Measurements from ENCODE around the gene NFAT5.
"Not testable (repeated sequence)": the region's sequence is repeated elsewhere in the genome, so short reads cannot be mapped to it uniquely, and the experiment has no call there.

Gene NFAT5

DNA sequence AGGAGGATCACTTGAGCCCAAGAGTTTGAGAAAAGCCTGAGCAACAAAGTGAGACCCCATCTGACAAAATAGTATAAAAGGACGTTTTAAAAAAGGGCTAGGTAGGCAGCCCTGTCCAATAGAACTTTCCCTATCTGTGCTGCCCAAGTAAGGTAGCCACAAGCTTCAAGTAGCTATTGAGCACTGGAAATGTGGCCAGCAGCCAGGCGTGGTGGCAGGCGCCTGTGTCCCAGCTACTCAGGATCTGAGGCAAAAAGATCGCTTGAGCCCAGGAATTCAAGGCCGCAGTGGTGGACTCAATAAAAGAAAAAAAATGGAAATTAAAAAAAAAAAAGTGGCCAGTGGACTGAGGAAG is 162.1 kb downstream of the NFAT5 start:
- in situ Hi-C loops (cut with MboI; ENCODE audit: low sequenced_read_pairs): no loop called here

DNA sequence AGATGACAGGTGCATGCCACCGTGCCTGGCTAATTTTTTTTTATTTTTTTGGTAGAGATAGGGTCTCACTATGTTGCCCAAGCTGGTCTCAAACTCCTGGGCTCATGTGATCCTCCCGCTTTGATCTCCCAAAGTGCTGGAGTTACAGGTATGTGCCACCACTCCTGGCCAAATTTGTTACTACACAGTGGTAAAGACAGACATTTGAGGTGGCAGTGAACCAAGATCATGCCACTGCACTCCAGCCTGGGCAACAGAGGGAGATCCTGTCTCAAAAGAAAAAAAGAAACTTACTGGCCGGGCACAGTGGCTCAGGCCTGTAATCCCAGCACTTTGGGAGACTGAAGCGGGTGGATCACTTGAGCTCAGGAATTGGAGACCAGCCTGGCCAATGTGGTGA is 163.3 kb downstream of the NFAT5 start:
- in situ Hi-C loops (cut with MboI; ENCODE audit: low sequenced_read_pairs): not testable (repeated sequence)

DNA sequence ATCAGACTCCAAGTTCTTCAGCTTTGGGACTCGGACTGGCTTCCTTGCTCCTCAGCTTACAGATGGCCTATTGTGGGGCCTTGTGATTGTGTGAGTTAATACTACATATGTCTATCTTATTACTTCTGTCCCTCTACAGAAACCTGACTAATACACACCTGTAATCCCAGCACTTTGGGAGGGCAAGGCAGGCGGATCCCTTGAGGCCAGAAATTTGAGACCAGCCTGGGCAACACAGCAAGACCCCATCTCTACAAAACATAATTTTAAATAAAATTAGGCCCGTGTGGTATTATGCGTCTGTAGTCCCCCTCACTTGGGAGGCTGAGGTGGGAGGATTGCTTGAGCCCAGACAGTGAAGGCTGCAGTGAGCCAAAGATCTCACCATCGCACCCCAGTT is 165.5 kb downstream of the NFAT5 start:
- in situ Hi-C loops (cut with MboI; ENCODE audit: low sequenced_read_pairs): not testable (repeated sequence)

DNA sequence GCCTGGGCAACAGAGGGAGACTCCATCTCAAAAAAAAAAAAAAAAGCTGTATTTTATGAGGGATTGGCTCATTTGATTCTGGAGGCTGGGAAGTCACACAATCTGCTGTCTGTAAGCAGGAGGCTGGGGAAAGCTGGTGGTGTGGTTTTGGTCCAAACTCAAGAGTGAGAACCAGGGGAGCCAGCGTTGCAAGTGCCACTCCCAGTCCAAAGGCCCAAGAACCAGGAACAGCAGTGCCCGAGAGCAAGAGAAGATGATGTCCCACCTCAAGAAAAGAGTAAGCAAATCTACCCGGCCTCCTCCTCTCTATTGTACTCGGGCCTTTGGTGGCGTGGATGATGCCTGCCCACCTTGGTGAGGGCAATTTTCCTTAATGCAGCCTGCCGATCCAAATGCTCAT is 166.3 kb downstream of the NFAT5 start:
- in situ Hi-C loops (cut with MboI; ENCODE audit: low sequenced_read_pairs): no loop called here

DNA sequence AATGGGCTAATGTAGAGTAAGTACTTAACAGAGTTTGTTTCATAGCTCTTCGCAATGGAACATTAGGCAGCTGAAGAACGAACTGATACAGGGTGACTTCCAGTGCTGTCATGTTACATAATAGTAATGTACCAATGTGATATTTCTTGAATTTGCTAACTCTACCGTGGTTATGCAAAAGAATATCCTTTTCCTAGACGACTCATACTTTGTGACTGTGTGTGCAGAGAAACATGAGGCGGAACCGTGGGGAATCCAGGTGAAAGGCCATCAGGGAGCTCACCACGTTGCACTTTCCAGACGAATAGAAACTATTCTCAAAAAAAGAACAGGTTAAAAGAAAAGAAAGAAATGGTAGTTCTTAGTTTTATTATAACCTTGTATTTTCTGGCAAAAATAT is 175.8 kb downstream of the NFAT5 start:
- in situ Hi-C loops (cut with MboI; ENCODE audit: low sequenced_read_pairs): no loop called here

DNA sequence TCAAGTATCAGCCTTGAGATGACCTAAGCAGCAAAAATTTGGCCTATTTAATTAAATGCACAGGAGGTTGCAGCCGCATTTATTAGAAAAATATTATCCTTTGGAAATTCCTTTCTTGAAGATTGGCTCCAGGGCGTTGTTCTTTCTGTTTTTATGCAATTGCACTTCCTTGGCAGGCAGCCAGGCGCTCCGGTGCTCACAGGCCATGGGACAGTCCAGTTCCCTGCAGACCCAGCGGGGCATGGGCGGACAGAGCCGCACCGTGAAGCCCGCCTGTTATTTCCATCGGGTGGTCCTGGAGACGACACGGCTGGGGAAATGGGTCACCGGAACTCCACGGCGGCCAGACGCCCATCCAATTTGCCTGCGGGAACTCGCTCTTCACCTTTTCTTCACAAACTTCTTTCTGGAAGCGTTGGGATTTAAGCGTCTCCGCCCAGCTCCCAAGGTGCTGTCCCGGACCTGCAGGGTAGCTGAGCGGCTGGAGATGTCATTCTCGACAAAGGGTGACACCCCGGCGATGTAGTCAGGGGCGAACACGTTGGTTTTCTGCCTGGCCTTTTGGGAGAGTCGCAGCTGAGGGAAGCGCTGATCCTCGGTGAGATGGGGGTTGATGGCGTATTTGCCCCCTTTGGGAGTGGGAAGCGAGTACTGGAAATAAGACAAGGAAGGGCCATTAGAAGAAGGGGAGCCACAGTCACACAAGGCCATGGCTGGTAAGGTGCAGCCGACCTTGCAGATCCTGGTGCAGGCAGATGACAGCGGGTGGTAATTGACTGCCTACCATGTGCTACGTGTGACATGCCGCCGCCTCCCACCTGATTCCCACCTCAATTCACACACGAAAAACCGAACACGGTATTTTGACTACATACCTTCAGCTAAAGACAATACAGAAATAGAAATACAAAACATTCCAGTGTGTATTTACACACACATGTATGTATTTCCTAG is 176.5 kb downstream of the NFAT5 start:
- in situ Hi-C loops (cut with MboI; ENCODE audit: low sequenced_read_pairs): no loop called here

DNA sequence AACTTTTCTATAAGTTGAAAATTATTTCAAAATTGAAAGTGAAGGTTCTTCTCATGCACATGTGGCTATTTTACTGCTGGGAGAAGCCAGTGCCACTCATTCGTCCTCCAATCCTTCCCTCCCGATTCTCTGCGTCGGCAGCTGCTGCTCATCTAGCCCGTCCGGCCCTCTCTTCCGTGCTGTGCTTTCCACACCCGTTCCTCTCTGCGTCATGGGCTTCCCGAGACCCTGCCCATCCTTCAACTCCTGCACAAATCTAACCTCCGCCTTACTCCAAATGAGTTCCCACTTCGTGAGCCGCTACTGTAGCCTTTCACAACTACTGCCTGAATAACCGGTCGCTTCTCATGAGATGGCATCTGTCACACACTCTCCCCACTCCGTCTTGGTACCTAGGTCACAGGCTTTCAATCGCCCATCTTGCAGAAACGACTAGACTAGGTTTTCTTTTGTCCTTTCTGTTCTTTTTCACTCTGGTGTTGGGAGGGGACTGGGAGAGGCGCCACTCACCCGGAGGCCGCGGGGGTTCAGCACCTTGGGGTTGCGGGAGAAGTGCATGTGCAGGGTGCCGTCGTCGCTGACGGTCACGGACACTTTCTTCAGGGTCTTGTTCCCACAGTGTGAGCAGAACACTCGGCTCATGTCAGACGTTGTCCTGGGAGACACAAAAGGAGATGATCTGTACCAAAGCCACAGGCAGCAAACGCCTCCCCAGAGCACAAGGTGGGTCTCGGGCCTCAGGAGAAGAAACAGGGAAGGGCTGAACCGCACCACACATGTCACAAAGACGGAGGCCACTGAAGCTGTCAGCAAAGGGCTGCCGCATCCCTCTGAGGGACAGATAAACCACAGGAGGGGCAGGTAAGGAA is 178.8 kb downstream of the NFAT5 start:
- in situ Hi-C loops (cut with MboI; ENCODE audit: low sequenced_read_pairs): no loop called here

DNA sequence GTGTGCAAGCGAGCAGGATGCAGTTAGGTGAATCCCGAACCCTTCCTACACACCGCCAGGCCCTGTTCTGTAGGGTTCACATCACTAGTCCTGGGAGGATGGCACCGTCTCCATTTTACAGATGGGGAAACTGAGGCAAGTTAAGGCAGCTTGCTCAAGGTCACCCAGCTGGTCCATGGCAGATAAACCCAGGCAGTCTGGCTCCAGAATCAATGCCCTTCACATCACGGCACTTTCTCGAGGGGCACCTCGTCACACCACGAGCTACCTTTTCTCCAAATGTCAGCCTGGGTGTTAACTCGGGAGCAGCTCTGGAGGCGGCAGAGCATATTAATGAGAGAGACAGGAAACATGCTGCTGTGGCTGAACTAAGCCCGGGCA is 179.5 kb downstream of the NFAT5 start:
- in situ Hi-C loops (cut with MboI; ENCODE audit: low sequenced_read_pairs): no loop called here

DNA sequence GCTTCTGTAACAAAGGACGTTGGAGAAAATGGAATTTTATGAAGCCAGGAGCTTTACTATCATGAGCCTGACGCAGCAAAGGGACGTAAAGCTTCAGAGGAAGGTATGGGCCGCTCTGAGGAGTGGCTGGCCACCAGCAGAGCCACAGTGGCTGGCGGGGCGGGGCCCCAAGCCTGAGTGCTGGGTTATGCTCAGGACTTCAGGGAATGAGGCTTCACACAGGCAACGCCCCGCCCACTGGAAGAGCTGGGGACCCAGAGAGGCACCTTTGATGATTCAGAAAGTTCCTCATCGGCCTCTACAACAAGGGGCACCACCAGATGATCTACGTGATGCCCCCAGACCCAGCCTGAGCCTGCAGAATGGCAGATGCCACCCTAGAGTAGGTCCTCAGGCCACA is 180.2 kb downstream of the NFAT5 start:
- in situ Hi-C loops (cut with MboI; ENCODE audit: low sequenced_read_pairs): no loop called here

DNA sequence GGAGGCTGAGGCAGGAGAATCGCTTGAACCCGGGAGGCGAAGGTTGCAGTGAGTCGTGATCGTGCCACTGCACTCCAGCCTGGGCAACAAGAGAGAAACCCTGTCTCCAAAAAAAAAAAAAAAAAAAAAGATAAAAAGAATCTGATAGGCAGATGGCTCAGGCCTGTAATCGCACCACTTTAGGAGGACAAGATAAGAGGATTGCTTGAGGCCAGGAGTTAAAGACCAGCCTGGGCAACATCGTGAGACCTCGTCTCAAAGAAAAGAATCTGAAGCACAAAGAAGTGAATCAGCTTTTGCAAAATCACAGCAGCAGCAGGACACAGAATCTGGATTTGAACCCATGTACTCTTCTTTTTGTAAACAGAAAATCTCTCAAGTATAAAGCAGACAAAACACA is 181.3 kb downstream of the NFAT5 start:
- in situ Hi-C loops (cut with MboI; ENCODE audit: low sequenced_read_pairs): no loop called here

DNA sequence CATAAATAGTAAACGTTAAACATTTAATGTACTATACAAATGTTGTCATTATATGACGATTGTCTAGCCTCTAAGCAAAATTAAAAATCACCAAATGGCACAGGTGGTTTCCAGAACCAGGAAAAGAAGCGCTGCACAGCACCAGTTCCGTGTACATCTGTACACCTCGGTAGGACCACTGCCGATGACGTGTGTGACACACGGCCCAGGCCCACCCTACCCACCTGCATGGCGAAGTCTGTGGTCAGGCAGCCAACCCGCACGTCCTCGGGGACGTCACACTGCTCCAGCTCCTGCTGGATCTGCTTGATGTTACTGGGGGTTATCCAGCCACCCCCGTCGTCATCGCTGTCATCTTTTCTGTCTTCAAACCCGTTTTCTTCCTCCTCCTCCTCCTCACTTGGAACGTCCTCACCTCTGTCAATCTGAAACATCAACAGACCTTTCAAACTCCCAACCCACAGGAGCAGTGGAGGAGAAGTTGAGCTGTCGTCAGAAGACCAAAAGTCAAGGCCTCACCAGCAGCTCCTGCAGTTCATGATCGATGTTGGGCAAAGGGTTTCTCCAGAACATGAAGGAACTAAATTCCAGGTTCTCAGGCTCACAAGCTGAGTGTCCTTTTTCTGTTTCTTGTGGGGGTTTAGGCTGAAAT is 183.1 kb downstream of the NFAT5 start:
- in situ Hi-C loops (cut with MboI; ENCODE audit: low sequenced_read_pairs): no loop called here

DNA sequence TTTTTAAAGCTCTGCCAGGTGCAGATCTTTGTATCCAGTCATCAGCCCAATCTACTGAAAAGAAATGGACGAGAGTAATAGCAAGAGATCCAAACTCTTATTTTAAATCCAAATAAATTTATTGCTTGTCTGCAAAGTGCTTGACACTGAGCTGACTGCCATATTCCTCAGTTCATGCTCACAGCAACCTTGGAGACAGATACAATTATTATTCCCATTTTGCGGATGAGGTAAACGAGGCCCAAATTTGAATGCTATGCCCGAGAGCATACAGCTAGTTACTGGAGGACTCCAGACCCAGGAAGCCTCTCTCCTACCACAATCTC is 188.3 kb downstream of the NFAT5 start:
- in situ Hi-C loops (cut with MboI; ENCODE audit: low sequenced_read_pairs): no loop called here

All from hTERT RPE-1 (cell line).